ENCODE results near the gene EHD4. TPM values are rescaled to one million over a fixed set of nuclear protein-coding genes. Genes with fewer than 3 reads are reported as not detected.

EHD4 gene
- polyA plus RNA-seq, 2 of the 4 experiments (the other 2 are of a cell fraction), result 8.2 to 9.0 TPM

DNA sequence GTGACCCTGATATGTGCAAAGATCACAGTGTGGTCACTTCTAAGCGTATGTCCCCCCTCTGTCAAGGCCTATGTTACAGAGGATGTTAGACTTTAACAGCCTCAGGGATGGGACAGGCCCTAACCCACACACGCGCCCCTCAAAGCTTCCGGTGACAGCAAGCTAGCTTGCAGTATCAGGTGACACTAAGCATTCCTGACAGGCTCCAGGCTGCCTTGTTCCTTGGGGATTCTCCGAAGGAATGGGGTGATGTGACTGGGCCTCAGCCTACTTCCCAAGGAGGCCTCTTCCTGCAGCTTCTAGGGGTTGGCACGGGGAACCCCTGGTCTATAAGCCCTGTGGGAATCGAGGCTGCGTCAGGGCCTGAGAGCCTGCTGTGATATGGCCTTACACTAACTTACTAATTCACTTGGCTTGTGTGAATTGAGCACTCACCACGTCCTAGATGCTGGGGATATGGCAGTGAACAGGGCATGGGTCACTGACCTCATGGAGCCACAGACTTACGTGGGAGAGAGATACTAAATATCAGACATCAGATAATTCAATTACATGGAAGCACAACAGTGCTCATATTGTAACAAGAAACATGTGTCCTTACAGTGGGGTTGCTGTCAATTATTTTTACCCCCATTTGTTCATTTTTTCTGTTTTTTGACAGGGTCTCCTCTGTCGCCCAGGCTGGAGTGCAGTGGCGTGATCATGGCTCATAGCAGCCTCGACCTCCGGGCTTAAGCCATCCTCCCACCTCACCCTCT lies 67.1 kb downstream of the EHD4 start (continued):
- TF ChIP-seq, protein P1, sequence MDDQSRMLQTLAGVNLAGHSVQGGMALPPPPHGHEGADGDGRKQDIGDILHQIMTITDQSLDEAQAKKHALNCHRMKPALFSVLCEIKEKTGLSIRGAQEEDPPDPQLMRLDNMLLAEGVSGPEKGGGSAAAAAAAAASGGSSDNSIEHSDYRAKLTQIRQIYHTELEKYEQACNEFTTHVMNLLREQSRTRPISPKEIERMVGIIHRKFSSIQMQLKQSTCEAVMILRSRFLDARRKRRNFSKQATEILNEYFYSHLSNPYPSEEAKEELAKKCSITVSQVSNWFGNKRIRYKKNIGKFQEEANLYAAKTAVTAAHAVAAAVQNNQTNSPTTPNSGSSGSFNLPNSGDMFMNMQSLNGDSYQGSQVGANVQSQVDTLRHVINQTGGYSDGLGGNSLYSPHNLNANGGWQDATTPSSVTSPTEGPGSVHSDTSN (IDR thresholded peaks at IDR 0.05), result no peak
- TF ChIP-seq POLR2AphosphoS2 (conservative IDR thresholded peaks at IDR 0.05; ENCODE audit: low read length) (no peak), RARB (CRISPR knock-in tag; IDR thresholded peaks at IDR 0.05) (no peak)
- TF ChIP-seq, protein P2, sequence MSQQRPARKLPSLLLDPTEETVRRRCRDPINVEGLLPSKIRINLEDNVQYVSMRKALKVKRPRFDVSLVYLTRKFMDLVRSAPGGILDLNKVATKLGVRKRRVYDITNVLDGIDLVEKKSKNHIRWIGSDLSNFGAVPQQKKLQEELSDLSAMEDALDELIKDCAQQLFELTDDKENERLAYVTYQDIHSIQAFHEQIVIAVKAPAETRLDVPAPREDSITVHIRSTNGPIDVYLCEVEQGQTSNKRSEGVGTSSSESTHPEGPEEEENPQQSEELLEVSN (IDR thresholded peaks at IDR 0.05; ENCODE audit: borderline replicate concordance, low read depth), result no peak

DNA sequence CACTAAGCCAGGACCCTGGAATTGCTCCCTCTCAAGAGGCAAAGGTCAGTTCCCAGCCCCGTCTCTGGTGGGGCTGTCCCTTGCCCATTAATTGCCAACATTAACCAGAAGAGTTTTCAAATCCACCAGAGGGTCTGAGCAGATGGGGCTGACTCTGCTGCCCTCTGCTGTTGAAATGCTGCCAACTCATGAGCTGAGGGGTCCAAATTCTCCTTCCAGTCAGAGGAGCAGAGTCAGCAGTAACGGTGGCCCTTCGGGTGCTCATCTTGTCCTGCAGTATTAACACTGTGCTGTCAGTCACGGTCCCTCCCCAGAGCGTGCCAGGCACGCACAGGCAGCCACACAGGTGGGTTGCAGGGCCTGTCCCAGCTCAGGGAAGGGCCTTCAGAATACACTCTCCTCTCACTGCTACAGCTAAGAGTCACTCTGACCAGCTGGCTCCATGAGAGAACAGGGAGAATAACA lies 67.8 kb downstream of the EHD4 start:
- TF ChIP-seq RARB (CRISPR knock-in tag; IDR thresholded peaks at IDR 0.05), result no peak
- TF ChIP-seq JUN (IDR thresholded peaks at IDR 0.05), result no peak
- TF ChIP-seq JUNB (IDR thresholded peaks at IDR 0.05), result no peak
- TF ChIP-seq, protein P3, sequence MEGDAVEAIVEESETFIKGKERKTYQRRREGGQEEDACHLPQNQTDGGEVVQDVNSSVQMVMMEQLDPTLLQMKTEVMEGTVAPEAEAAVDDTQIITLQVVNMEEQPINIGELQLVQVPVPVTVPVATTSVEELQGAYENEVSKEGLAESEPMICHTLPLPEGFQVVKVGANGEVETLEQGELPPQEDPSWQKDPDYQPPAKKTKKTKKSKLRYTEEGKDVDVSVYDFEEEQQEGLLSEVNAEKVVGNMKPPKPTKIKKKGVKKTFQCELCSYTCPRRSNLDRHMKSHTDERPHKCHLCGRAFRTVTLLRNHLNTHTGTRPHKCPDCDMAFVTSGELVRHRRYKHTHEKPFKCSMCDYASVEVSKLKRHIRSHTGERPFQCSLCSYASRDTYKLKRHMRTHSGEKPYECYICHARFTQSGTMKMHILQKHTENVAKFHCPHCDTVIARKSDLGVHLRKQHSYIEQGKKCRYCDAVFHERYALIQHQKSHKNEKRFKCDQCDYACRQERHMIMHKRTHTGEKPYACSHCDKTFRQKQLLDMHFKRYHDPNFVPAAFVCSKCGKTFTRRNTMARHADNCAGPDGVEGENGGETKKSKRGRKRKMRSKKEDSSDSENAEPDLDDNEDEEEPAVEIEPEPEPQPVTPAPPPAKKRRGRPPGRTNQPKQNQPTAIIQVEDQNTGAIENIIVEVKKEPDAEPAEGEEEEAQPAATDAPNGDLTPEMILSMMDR (IDR thresholded peaks at IDR 0.05), result peak; percentile 71
- peak; percentile 66 for TF ChIP-seq SMC3 (IDR thresholded peaks at IDR 0.05)
- peak; percentile 94 for TF ChIP-seq MAFK (IDR thresholded peaks at IDR 0.05; ENCODE audit: partially characterized antibody)
- TF ChIP-seq CEBPB (IDR thresholded peaks at IDR 0.05), result no peak
- no peak for TF ChIP-seq FOSB (CRISPR knock-in tag; IDR thresholded peaks at IDR 0.05)
- no peak for TF ChIP-seq EHMT2 (IDR thresholded peaks at IDR 0.05; ENCODE audit: low read depth)
- peak; percentile 75 to 77 for TF ChIP-seq RAD21 (conservative IDR thresholded peaks at IDR 0.05 in 1 of 2, IDR thresholded peaks at IDR 0.05 in 1 of 2)
- no peak for TF ChIP-seq ZFP36 (IDR thresholded peaks at IDR 0.05; ENCODE audit: borderline replicate concordance, partially characterized antibody)
- TF ChIP-seq PHF8 (IDR thresholded peaks at IDR 0.05; ENCODE audit: borderline replicate concordance, low read depth), result no peak
- TF ChIP-seq TP53 (CRISPR knock-in tag; IDR thresholded peaks at IDR 0.05), result no peak
- no peak for TF ChIP-seq EHF (CRISPR knock-in tag; IDR thresholded peaks at IDR 0.05)
- TF ChIP-seq, protein P1 (IDR thresholded peaks at IDR 0.05), result no peak
- TF ChIP-seq NFE2L2 (conservative IDR thresholded peaks at IDR 0.05; ENCODE audit: low read length), result no peak
- TF ChIP-seq, protein P4, sequence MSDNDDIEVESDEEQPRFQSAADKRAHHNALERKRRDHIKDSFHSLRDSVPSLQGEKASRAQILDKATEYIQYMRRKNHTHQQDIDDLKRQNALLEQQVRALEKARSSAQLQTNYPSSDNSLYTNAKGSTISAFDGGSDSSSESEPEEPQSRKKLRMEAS (IDR thresholded peaks at IDR 0.05), result no peak
- TF ChIP-seq TFCP2L1 (CRISPR knock-in tag; IDR thresholded peaks at IDR 0.05), result no peak
- no peak for TF ChIP-seq ZC3H11A (IDR thresholded peaks at IDR 0.05)
- Histone ChIP-seq H3K4me3 (no peak overlapping the region), H3K4me1 (0 out of 3 replicates have a peak, but pooled peaks cover 5% of the 10 kb centered on the region), H3K4me2 (no peak overlapping the region), H3K9me3 (no peaks in the 10 kb centered on the region), H3K27ac (0 out of 6 replicates have a peak overlapping the region, but pooled peaks of 1 of the 2 experiments have one; percentile 41)
- POLR2A ChIA-PET, result interaction anchor here (1.0 to 1.4 kb wide), 2 partner anchors 68 to 131 kb away, joined by 3 to 4 read pairs; partner anchors contain the start of genes EHD4 and MAPKBP1
- ATAC-seq, result peak; percentile 91 to 95
- WGBS (ENCODE audit: missing lambda C conversion rate), result 0% methylated on average over 3 of the region's 6 CpGs
- DNase-seq (ENCODE audit: low read depth in 1 of 2, low spot score in 1 of 2), result peak; percentile 58 to 80
- CTCF ChIA-PET, result interaction anchor here (0.7 to 2.4 kb wide), 37 partner anchors 10 to 438 kb away, joined by 3 to 25 read pairs (median 4); partner anchors contain the start of genes JMJD7, MAPKBP1, PLA2G4B and SPTBN5
- no peak for FAIRE-seq

Measured in A549 (cell line).